SKM-1 treated with dmso at 0.1 percent for 144 hours (cell line): ENCODE data around the gene RTEL1.
"Not testable (repeated sequence)": the region's sequence is repeated elsewhere in the genome, so short reads cannot be mapped to it uniquely, and the experiment has no call there.

Experiments used
- DNase-seq: peaks from one replicate; lab custom pipeline; 2025; ENCODE audit not compliant: unreplicated experiment; lab: John Stamatoyannopoulos, UW

The RTEL1 gene

GRCh38 chr20:63651942-63652191 is 6.2 kb upstream of the RTEL1 start:
- DNase-seq, result no peak

GRCh38 chr20:63652192-63652980 is 5.7 kb upstream of the RTEL1 start:
- no peak for DNase-seq

GRCh38 chr20:63653041-63653973 is 4.8 kb upstream of the RTEL1 start, which contains the start of gene STMN3:
Gene STMN3 (minus strand): TSS chr20:63653424. CDS start chr20:63653345, 79 bp downstream.
- peak; percentile 7 for DNase-seq

GRCh38 chr20:63653974-63654668 is 4.0 kb upstream of the RTEL1 start:
- DNase-seq, result no peak

GRCh38 chr20:63655249-63655648 is 2.9 kb upstream of the RTEL1 start:
- no peak for DNase-seq

- DNase-seq, result no peak
Measured at GRCh38 chr20:63656451-63656850, 1.7 kb upstream of the RTEL1 start.

GRCh38 chr20:63657260-63657936 is 714 bp upstream of the RTEL1 start:
- DNase-seq, result no peak

GRCh38 chr20:63658749-63659187 is 656 bp downstream of the RTEL1 start:
- DNase-seq, result no peak

GRCh38 chr20:63659370-63659769 is 1.3 kb downstream of the RTEL1 start:
- DNase-seq, result no peak

- not testable (repeated sequence) for DNase-seq
Measured at GRCh38 chr20:63660174-63660573, 2.1 kb downstream of the RTEL1 start.

- DNase-seq, result no peak
Measured at GRCh38 chr20:63660622-63661021, 2.5 kb downstream of the RTEL1 start.

GRCh38 chr20:63661108-63661507 is 3.0 kb downstream of the RTEL1 start:
- no peak for DNase-seq

- DNase-seq, result no peak
Measured at GRCh38 chr20:63661959-63662812, 4.1 kb downstream of the RTEL1 start.

GRCh38 chr20:63662813-63663189 is 4.7 kb downstream of the RTEL1 start:
- DNase-seq, result no peak

- DNase-seq, result no peak
Measured at GRCh38 chr20:63663332-63664066, 5.4 kb downstream of the RTEL1 start.

- DNase-seq, result no peak
Measured at GRCh38 chr20:63664143-63664851, 6.2 kb downstream of the RTEL1 start.

GRCh38 chr20:63664861-63665594 is 6.9 kb downstream of the RTEL1 start:
- no peak for DNase-seq

GRCh38 chr20:63665708-63666107 is 7.6 kb downstream of the RTEL1 start:
- no peak for DNase-seq
